K562 (cell line): ENCODE results near the gene CCNI. TPM values are rescaled to one million over a fixed set of nuclear protein-coding genes. Genes with fewer than 3 reads are reported as not detected.

ENCODE experiments used
- ATAC-seq: fragments of 200-7000 bp; cut with Tn5 transposase; 3 replicates; pipeline ENCODE4 v1.9.1; 2020; ENCODE audit warnings: moderate library complexity
- BruUV-seq: library from RNA; stranded (reverse); fragments of 400-500 nt; replicated peaks from 2 replicates; lab custom pipeline; 2021; lab: Mats Ljungman, UMichigan
- CTCF ChIA-PET: fragments of 300-600 bp; formaldehyde crosslinking; extraction: SDS; loops from one replicate; lab custom pipeline; 2021; ENCODE audit warnings: low intra/inter-chr PET ratio; lab: Yijun Ruan, JAX
- POLR2A ChIA-PET: fragments of 300-600, 350-650 bp; sonication (Branson Sonifier 250); formaldehyde crosslinking; extraction: SDS; loops from one replicate; lab custom pipeline; 2021; ENCODE audit warnings: antibody characterized with exemption, inconsistent platforms; lab: Yijun Ruan, JAX
- DNase-seq, 4 experiments: peaks; one replicate each; pipeline versions ENCODE4 v3.0.0 to v3.0.0-alpha.2; 2011 to 2018; ENCODE audit warnings: low spot score in 3 of 4, mixed read lengths in 3 of 4; ENCODE audit errors: extremely low read depth in 1 of 4
- FAIRE-seq: peaks from 2 replicates; lab custom pipeline; 2011; peaks lifted over from hg19 to GRCh38; lab: Jason Lieb, UNC
- H2AFZ ChIP-seq: 2 replicates; pipeline ENCODE4 v1.6.0; 2011; ENCODE audit warnings: low read depth, low read length, control low read depth, inconsistent platforms
- H3K27ac ChIP-seq: fragments of 200-600 bp; 3 replicates; pipeline ENCODE4 v1.8.0; 2011; ENCODE audit warnings: low read depth, mild to moderate bottlenecking, control low read depth, inconsistent platforms, low read length, moderate library complexity, mixed read lengths; ENCODE audit errors: extremely low read depth
- H3K27me3 ChIP-seq, 2 experiments: fragments of 300-600 bp in 1 of 2; 2 replicates in 1 of 2; 3 replicates in 1 of 2; pipeline versions ENCODE4 v1.6.0 to v1.8.0; 2011; ENCODE audit warnings: inconsistent platforms in 2 of 2, low read length in 2 of 2, mild to moderate bottlenecking in 1 of 2, mixed read lengths in 1 of 2, moderate library complexity in 1 of 2; ENCODE audit not compliant: control insufficient read depth in 2 of 2, insufficient read depth in 2 of 2
- H3K36me3 ChIP-seq: fragments of 300-600 bp; 3 replicates; pipeline ENCODE4 v1.8.0; 2011; ENCODE audit warnings: mild to moderate bottlenecking, low read length, inconsistent platforms; ENCODE audit not compliant: control insufficient read depth, insufficient read depth
- H3K4me1 ChIP-seq, 2 experiments: fragments of 200-600 bp in 1 of 2; replicated peaks in 1 of 2; 2 replicates in 1 of 2; 3 replicates in 1 of 2; pipeline versions ENCODE4 v1.5.1 to v1.8.0; 2011; ENCODE audit warnings: inconsistent platforms in 2 of 2, low read length in 2 of 2, mild to moderate bottlenecking in 1 of 2, mixed read lengths in 1 of 2, moderate library complexity in 1 of 2; ENCODE audit not compliant: control insufficient read depth in 2 of 2, insufficient read depth in 2 of 2
- H3K4me2 ChIP-seq: 2 replicates; pipeline ENCODE4 v1.6.1; 2011; ENCODE audit warnings: low read length, control low read depth, inconsistent platforms, mixed read lengths; ENCODE audit not compliant: insufficient read depth
- H3K4me3 ChIP-seq: fragments of 200-600 bp; sonication (generic), shearing (Covaris generic); 2 replicates; pipeline ENCODE4 v1.5.1; 2016; ENCODE audit warnings: control low read depth, inconsistent platforms
- H3K79me2 ChIP-seq: fragments of 200-600 bp; 3 replicates; pipeline ENCODE4 v1.8.0; 2011; ENCODE audit warnings: low read length, inconsistent platforms; ENCODE audit not compliant: control insufficient read depth, insufficient read depth
- H3K9ac ChIP-seq, 2 experiments: 2 replicates each; pipeline versions ENCODE4 v1.6.0 to v1.6.1; 2011; ENCODE audit warnings: low read depth in 2 of 2, low read length in 2 of 2, control low read depth in 1 of 2, inconsistent platforms in 1 of 2, mild to moderate bottlenecking in 1 of 2, mixed read lengths in 1 of 2; ENCODE audit not compliant: insufficient read depth in 1 of 2
- H3K9me1 ChIP-seq: one replicate; pipeline ENCODE4 v1.6.0; 2011; ENCODE audit warnings: inconsistent platforms, mild to moderate bottlenecking, low read length, moderate library complexity; ENCODE audit not compliant: control insufficient read depth, insufficient read depth
- H3K9me3 ChIP-seq: replicated peaks from 2 replicates; pipeline ENCODE4 v1.5.1; 2011; ENCODE audit warnings: low read depth, low read length, inconsistent platforms; ENCODE audit not compliant: control insufficient read depth, insufficient read depth
- H4K20me1 ChIP-seq: replicated peaks from 2 replicates; pipeline ENCODE4 v1.6.1; 2011; ENCODE audit warnings: low read length, inconsistent platforms, mixed read lengths; ENCODE audit not compliant: control insufficient read depth, insufficient read depth
- ARID2 ChIP-seq: fragments of 450-650 bp; IDR thresholded peaks from 2 replicates; pipeline ENCODE4 v1.6.1; 2017; ENCODE audit warnings: antibody characterized with exemption, mild to moderate bottlenecking
- ATF7 ChIP-seq: fragments of 450-650 bp; IDR thresholded peaks from 2 replicates; pipeline ENCODE4 v1.7.1; 2014; ENCODE audit warnings: mild to moderate bottlenecking, moderate library complexity
- BRD4 ChIP-seq: fragments of 200-600 bp; sonication (generic); IDR thresholded peaks from 2 replicates; pipeline ENCODE4 v1.6.1; 2017; ENCODE audit warnings: inconsistent platforms
- CBFA2T3 ChIP-seq: fragments of 450-650 bp; IDR thresholded peaks from 2 replicates; pipeline ENCODE4 v1.6.1; 2017
- CREBBP ChIP-seq: IDR thresholded peaks from one replicate; pipeline ENCODE4 v1.6.1; 2012; ENCODE audit warnings: low read depth, mild to moderate bottlenecking, control low read depth, inconsistent platforms, low read length
- GATAD2B ChIP-seq: fragments of 450-650 bp; IDR thresholded peaks from 2 replicates; pipeline ENCODE4 v1.6.1; 2017; ENCODE audit warnings: mild to moderate bottlenecking, borderline replicate concordance
- HLTF ChIP-seq: fragments of 450-650 bp; IDR thresholded peaks from 2 replicates; pipeline ENCODE4 v1.6.1; 2016
- KAT2B ChIP-seq: IDR thresholded peaks from one replicate; pipeline ENCODE4 v1.6.1; 2012; ENCODE audit warnings: low read depth, mild to moderate bottlenecking, control low read depth, inconsistent platforms, low read length, moderate library complexity
- NCOA4 ChIP-seq: fragments of 450-650 bp; IDR thresholded peaks from 2 replicates; pipeline ENCODE4 v1.6.1; 2018; ENCODE audit warnings: mild to moderate bottlenecking; ENCODE audit not compliant: partially characterized antibody
- POLR3G ChIP-seq: IDR thresholded peaks from 2 replicates; pipeline ENCODE4 v1.6.1; 2011; ENCODE audit not compliant: insufficient read length, insufficient replicate concordance; ENCODE audit errors: extremely low read depth
- TEAD1 ChIP-seq, 2 experiments: fragments of 450-650 bp in 1 of 2; sonication (generic) in 1 of 2; formaldehyde crosslinking; IDR thresholded peaks; 2 replicates each; pipeline versions ENCODE4 v1.4.0 to v1.8.0; 2020 to 2022; ENCODE audit warnings: mild to moderate bottlenecking in 2 of 2, missing genetic modification reagents in 1 of 2
- ZNF79 ChIP-seq: fragments of 250-450 bp; sonication (Bioruptor Pico); IDR thresholded peaks from 2 replicates; pipeline ENCODE4 v1.4.0; 2020; ENCODE audit warnings: low read depth, mild to moderate bottlenecking, moderate library complexity
- in situ Hi-C: fragments of 300-500 bp; cut with MboI; formaldehyde crosslinking; loops from 4 replicates; pipeline ENCODE4 v1.15.0; 2018; ENCODE audit warnings: inconsistent platforms, mixed read lengths
- intact Hi-C: fragments of 100-400 bp; cut with micrococcal nuclease; formaldehyde crosslinking; loops from 2 replicates; pipeline ENCODE4 v1.14.2; 2022
- polyA plus RNA-seq, 8 experiments: library from polyadenylated mRNA; depleted of rRNA in 4 of 8; stranded (reverse) in 5 of 8; unstranded in 3 of 8; fragments of >200 nt; fragmentation: Nextera tagmentation in 2 of 8; fragmentation: Illumina TruSeq in 1 of 8; extraction: Ambion mirVana in 2 of 8; extraction: Trizol in 1 of 8; gene quantifications; 2 replicates each; pipeline versions ENCODE4 v1.2.1 to v1.2.3, GENCODE V29; 2011 to 2014; ENCODE audit warnings: inconsistent platforms in 1 of 8, missing spikeins in 1 of 8
- total RNA-seq, 7 experiments: library from RNA; depleted of rRNA in 6 of 7; stranded (reverse); fragments of >200 nt in 6 of 7; fragmentation: Illumina TruSeq in 2 of 7; extraction: Trizol in 2 of 7; gene quantifications; 2 replicates each; pipeline versions ENCODE4 v1.2.1 to v1.2.3, GENCODE V29; 2011 to 2021; ENCODE audit warnings: low replicate concordance in 1 of 7
- TF ChIP-seq, protein P1 (sequence below): fragments of 250-450 bp; sonication (Bioruptor Pico); IDR thresholded peaks from 2 replicates; pipeline ENCODE4 v1.5.0; 2020; ENCODE audit warnings: mild to moderate bottlenecking
- TF ChIP-seq, protein P2 (sequence below), 2 experiments: IDR thresholded peaks; 2 replicates each; pipeline ENCODE4 v1.6.1; 2012; ENCODE audit warnings: improper control_type of control experiment in 2 of 2, low read depth in 2 of 2, low read length in 2 of 2, borderline replicate concordance in 1 of 2
- TF ChIP-seq, protein P3 (sequence below): fragments of 250-450 bp; sonication (Bioruptor Pico); IDR thresholded peaks from 2 replicates; pipeline ENCODE4 v1.5.1; 2021; ENCODE audit warnings: mild to moderate bottlenecking

The CCNI gene
- total and polyA plus RNA-seq, 9 of the 15 experiments (the other 6 are each of a cell fraction or from before 2014, with no cell fraction given) = 43.3 to 159 (median 98.5) TPM

DNA sequence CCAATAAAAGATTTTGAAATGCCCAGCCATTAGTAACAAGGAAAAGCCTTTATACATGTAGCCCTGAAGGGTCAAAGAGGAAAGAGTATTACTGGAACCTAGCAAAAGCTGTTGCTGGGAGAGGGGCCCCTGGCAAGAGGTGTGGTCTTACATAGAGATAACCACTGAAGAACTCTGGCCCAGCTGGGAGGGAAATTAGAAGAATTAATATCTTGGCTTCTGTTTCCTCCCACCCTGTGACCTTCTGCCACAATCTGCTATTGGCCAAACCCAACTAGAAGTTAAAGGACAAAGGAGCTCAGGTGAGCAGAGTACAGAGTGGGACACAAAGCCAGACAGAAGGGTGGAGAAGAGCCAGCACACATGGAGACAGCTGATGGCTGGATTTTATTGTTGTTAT lies 41.9 kb upstream of the CCNI start:
- no TSS peak for BruUV-seq
- Histone ChIP-seq H3K4me3 (no peak overlapping the region), H3K79me2 (no peaks in the 10 kb centered on the region), H3K9ac (no peak overlapping the region), H3K4me1 (peaks cover 0 to 6% of the 10 kb centered on the region in 2 experiments; a peak in 2 of 5 replicates), H3K27ac (no peak overlapping the region), H3K36me3 (no peaks in the 10 kb centered on the region), H3K9me3 (no peaks in the 10 kb centered on the region), H2AFZ (no peak overlapping the region), H3K27me3 (peaks cover 18 to 34% of the 10 kb centered on the region in 2 experiments), H3K4me2 (no peak overlapping the region), H3K9me1 (no peaks in the 10 kb centered on the region), H4K20me1 (no peaks in the 10 kb centered on the region)
- no peak for FAIRE-seq
- DNase-seq = no peak
- TF ChIP-seq, protein P1, sequence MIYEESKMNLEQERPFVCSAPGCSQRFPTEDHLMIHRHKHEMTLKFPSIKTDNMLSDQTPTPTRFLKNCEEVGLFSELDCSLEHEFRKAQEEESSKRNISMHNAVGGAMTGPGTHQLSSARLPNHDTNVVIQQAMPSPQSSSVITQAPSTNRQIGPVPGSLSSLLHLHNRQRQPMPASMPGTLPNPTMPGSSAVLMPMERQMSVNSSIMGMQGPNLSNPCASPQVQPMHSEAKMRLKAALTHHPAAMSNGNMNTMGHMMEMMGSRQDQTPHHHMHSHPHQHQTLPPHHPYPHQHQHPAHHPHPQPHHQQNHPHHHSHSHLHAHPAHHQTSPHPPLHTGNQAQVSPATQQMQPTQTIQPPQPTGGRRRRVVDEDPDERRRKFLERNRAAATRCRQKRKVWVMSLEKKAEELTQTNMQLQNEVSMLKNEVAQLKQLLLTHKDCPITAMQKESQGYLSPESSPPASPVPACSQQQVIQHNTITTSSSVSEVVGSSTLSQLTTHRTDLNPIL = no peak
- TF ChIP-seq CBFA2T3 (no peak), NCOA4 (no peak), TEAD1 (CRISPR knock-in tag; IDR thresholded peaks at IDR 0.05) (no peak), GATAD2B (no peak), ATF7 (no peak), BRD4 (no peak), ARID2 (no peak), POLR3G (no peak), CREBBP (no peak), ZNF79 (CRISPR knock-in tag) (no peak), KAT2B (no peak), HLTF (no peak)
- TF ChIP-seq, protein P2, sequence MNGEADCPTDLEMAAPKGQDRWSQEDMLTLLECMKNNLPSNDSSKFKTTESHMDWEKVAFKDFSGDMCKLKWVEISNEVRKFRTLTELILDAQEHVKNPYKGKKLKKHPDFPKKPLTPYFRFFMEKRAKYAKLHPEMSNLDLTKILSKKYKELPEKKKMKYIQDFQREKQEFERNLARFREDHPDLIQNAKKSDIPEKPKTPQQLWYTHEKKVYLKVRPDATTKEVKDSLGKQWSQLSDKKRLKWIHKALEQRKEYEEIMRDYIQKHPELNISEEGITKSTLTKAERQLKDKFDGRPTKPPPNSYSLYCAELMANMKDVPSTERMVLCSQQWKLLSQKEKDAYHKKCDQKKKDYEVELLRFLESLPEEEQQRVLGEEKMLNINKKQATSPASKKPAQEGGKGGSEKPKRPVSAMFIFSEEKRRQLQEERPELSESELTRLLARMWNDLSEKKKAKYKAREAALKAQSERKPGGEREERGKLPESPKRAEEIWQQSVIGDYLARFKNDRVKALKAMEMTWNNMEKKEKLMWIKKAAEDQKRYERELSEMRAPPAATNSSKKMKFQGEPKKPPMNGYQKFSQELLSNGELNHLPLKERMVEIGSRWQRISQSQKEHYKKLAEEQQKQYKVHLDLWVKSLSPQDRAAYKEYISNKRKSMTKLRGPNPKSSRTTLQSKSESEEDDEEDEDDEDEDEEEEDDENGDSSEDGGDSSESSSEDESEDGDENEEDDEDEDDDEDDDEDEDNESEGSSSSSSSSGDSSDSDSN (IDR thresholded peaks at IDR 0.05; ENCODE audit: borderline replicate concordance in 1 of 2, low read depth in 2 of 2, low read length in 2 of 2) = no peak
- TF ChIP-seq, protein P3, sequence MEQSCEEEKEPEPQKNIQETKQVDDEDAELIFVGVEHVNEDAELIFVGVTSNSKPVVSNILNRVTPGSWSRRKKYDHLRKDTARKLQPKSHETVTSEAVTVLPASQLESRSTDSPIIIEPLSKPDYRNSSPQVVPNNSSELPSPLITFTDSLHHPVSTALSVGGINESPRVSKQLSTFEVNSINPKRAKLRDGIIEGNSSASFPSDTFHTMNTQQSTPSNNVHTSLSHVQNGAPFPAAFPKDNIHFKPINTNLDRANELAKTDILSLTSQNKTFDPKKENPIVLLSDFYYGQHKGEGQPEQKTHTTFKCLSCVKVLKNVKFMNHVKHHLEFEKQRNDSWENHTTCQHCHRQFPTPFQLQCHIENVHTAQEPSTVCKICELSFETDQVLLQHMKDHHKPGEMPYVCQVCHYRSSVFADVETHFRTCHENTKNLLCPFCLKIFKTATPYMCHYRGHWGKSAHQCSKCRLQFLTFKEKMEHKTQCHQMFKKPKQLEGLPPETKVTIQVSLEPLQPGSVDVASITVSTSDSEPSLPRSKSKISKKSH (CRISPR knock-in tag) = no peak
- POLR2A ChIA-PET = interaction anchor here (0.6 kb wide), 1 partner anchor 144 kb away, joined by 3 read pairs; no protein-coding TSS in a partner anchor
- ATAC-seq = no peak
- in situ Hi-C loops (no loop called here), intact Hi-C loops (no loop called here)
- CTCF ChIA-PET = interaction anchor here (0.6 kb wide), 1 partner anchor 603 kb away, joined by 3 read pairs; no protein-coding TSS in a partner anchor
